T-helper 17 cell (primary cell): ENCODE results near the gene PCGF3. TPM values are rescaled to one million over a fixed set of nuclear protein-coding genes. Genes with fewer than 3 reads are reported as not detected.

Source experiments
- ATAC-seq: fragments of 150-1000 bp; cut with Tn5 transposase; 2 replicates; pipeline ENCODE4 v1.10.0; 2021; ENCODE audit warnings: mild to moderate bottlenecking, moderate library complexity
- DNase-seq, 3 donors: peaks; one replicate each; pipeline versions ENCODE4 v3.0.0 to v3.0.0-alpha.2; 2020 to 2021
- H3K9me3 ChIP-seq: one replicate; pipeline ENCODE4 v1.7.0; 2013; ENCODE audit warnings: low read length, mild to moderate bottlenecking; ENCODE audit not compliant: control insufficient read depth, poor library complexity, severe bottlenecking
- H3K27ac Mint-ChIP-seq: one replicate; pipeline ENCODE4 v1.8.0; 2022; ENCODE audit warnings: mild to moderate bottlenecking, moderate library complexity, mixed read lengths
- H3K27me3 Mint-ChIP-seq: one replicate; pipeline ENCODE4 v1.8.0; 2022; ENCODE audit warnings: mixed read lengths
- H3K36me3 Mint-ChIP-seq: one replicate; pipeline ENCODE4 v1.8.0; 2022; ENCODE audit warnings: low read depth, mixed read lengths
- H3K4me1 Mint-ChIP-seq: one replicate; pipeline ENCODE4 v1.8.0; 2022; ENCODE audit warnings: mild to moderate bottlenecking, mixed read lengths
- H3K4me3 Mint-ChIP-seq: one replicate; pipeline ENCODE4 v1.8.0; 2022; ENCODE audit warnings: mild to moderate bottlenecking, moderate library complexity, mixed read lengths
- total RNA-seq, 4 donors: library from RNA in 2 of 4; stranded (reverse) in 2 of 4; gene quantifications; one replicate each; pipeline ENCODE4 v1.2.3 and lab custom pipeline; 2022 to 2026

Gene PCGF3
- total RNA-seq, 2 donors from 2014 or later = 31.3 to 38.0 TPM

GRCh38 chr4:674172-675035 is 31.2 kb upstream of the PCGF3 start, which contains the start of the genes ATP5ME and MYL5:
Gene ATP5ME, minus strand, starts transcription at chr4:674276. Its CDS starts 29 bp downstream, at chr4:674247.
Gene MYL5, plus strand, starts transcription at chr4:674542. Its CDS starts 3,485 bp downstream, at chr4:678027.
- peak within 1 kb of the TSS; percentile 73 for H3K27ac Mint-ChIP-seq
- peak within 1 kb of the TSS; percentile 86 for H3K4me3 Mint-ChIP-seq
- H3K27me3 Mint-ChIP-seq = no peaks in the 10 kb centered on the region
- peaks cover 9% of the 10 kb centered on the region for H3K4me1 Mint-ChIP-seq
- H3K9me3 ChIP-seq = no peaks in the 10 kb centered on the region
- peak; percentile 96 to 97 (median 97) for DNase-seq
- no peaks in the 10 kb centered on the region for H3K36me3 Mint-ChIP-seq
- ATAC-seq = peak; percentile 92

- peak overlapping the region; percentile 86 for H3K4me3 Mint-ChIP-seq
- DNase-seq = no peak
- H3K4me1 Mint-ChIP-seq = peaks cover 12% of the 10 kb centered on the region
- no peaks in the 10 kb centered on the region for H3K36me3 Mint-ChIP-seq
- ATAC-seq = no peak
- H3K9me3 ChIP-seq = no peaks in the 10 kb centered on the region
- H3K27me3 Mint-ChIP-seq = no peaks in the 10 kb centered on the region
- peak overlapping the region; percentile 73 for H3K27ac Mint-ChIP-seq
These were observed 30.4 kb upstream of the PCGF3 start for GRCh38 chr4:675036-675882.

- H3K4me3 Mint-ChIP-seq = peak overlapping the region; percentile 21
- ATAC-seq (no peak), DNase-seq (no peak)
- H3K4me1 Mint-ChIP-seq = peaks cover 14% of the 10 kb centered on the region
- no peaks in the 10 kb centered on the region for H3K9me3 ChIP-seq
- no peaks in the 10 kb centered on the region for H3K27me3 Mint-ChIP-seq
- H3K27ac Mint-ChIP-seq = peak overlapping the region; percentile 6
- H3K36me3 Mint-ChIP-seq = no peaks in the 10 kb centered on the region
These were observed 29.4 kb upstream of the PCGF3 start for GRCh38 chr4:675980-676870.

- no peaks in the 10 kb centered on the region for H3K36me3 Mint-ChIP-seq
- no peak for DNase-seq
- no peaks in the 10 kb centered on the region for H3K9me3 ChIP-seq
- no peak overlapping the region for H3K4me3 Mint-ChIP-seq
- no peaks in the 10 kb centered on the region for H3K27me3 Mint-ChIP-seq
- H3K27ac Mint-ChIP-seq = no peak overlapping the region
- ATAC-seq = no peak
- peaks cover 14% of the 10 kb centered on the region for H3K4me1 Mint-ChIP-seq
These were observed 28.8 kb upstream of the PCGF3 start for GRCh38 chr4:676871-677235.

GRCh38 chr4:677431-678293 is 28.0 kb upstream of the PCGF3 start:
- no peak overlapping the region for H3K4me3 Mint-ChIP-seq
- ATAC-seq = peak; percentile 22

GRCh38 chr4:678331-679103 is 27.1 kb upstream of the PCGF3 start:
- peaks cover 12% of the 10 kb centered on the region for H3K4me1 Mint-ChIP-seq
- no peaks in the 10 kb centered on the region for H3K36me3 Mint-ChIP-seq
- H3K27ac Mint-ChIP-seq = no peak overlapping the region
- no peak for DNase-seq
- H3K4me3 Mint-ChIP-seq = no peak overlapping the region
- H3K9me3 ChIP-seq = no peaks in the 10 kb centered on the region
- H3K27me3 Mint-ChIP-seq = no peaks in the 10 kb centered on the region
- ATAC-seq = no peak

More at GRCh38 chr4:677431-678293, 28.0 kb upstream of the PCGF3 start:
- Mint-ChIP-seq H3K36me3 (no peaks in the 10 kb centered on the region), H3K27me3 (no peaks in the 10 kb centered on the region), H3K4me1 (peaks cover 14% of the 10 kb centered on the region), H3K27ac (no peak overlapping the region)
- no peaks in the 10 kb centered on the region for H3K9me3 ChIP-seq
- no peak for DNase-seq

GRCh38 chr4:679104-679481 is 26.5 kb upstream of the PCGF3 start:
- no peak overlapping the region for H3K4me3 Mint-ChIP-seq

GRCh38 chr4:679629-680028 is 26.0 kb upstream of the PCGF3 start:
- Mint-ChIP-seq H3K4me3 (peak overlapping the region; percentile 15), H3K27me3 (no peaks in the 10 kb centered on the region), H3K4me1 (peaks cover 10% of the 10 kb centered on the region), H3K27ac (no peak overlapping the region), H3K36me3 (no peaks in the 10 kb centered on the region)
- no peak for DNase-seq
- H3K9me3 ChIP-seq = no peaks in the 10 kb centered on the region
- ATAC-seq = no peak

More at GRCh38 chr4:679104-679481, 26.5 kb upstream of the PCGF3 start:
- H3K36me3 Mint-ChIP-seq = no peaks in the 10 kb centered on the region
- no peaks in the 10 kb centered on the region for H3K27me3 Mint-ChIP-seq
- DNase-seq (no peak), ATAC-seq (no peak)
- H3K27ac Mint-ChIP-seq = no peak overlapping the region
- H3K4me1 Mint-ChIP-seq = peaks cover 11% of the 10 kb centered on the region
- no peaks in the 10 kb centered on the region for H3K9me3 ChIP-seq

GRCh38 chr4:680091-680490 is 25.5 kb upstream of the PCGF3 start:
- peaks cover 10% of the 10 kb centered on the region for H3K4me1 Mint-ChIP-seq
- no peak for DNase-seq
- no peaks in the 10 kb centered on the region for H3K9me3 ChIP-seq
- no peaks in the 10 kb centered on the region for H3K36me3 Mint-ChIP-seq
- no peak for ATAC-seq
- H3K27ac Mint-ChIP-seq = no peak overlapping the region
- peaks cover 3% of the 10 kb centered on the region for H3K27me3 Mint-ChIP-seq
- peak overlapping the region; percentile 78 for H3K4me3 Mint-ChIP-seq

- Mint-ChIP-seq H3K4me1 (peaks cover 7% of the 10 kb centered on the region), H3K27ac (no peak overlapping the region), H3K36me3 (no peaks in the 10 kb centered on the region), H3K4me3 (peak overlapping the region; percentile 78), H3K27me3 (peaks cover 7% of the 10 kb centered on the region)
- peak; percentile 21 for ATAC-seq
- DNase-seq = no peak
- no peaks in the 10 kb centered on the region for H3K9me3 ChIP-seq
These were observed 25.1 kb upstream of the PCGF3 start for GRCh38 chr4:680551-680927.

GRCh38 chr4:680928-681645 is 24.5 kb upstream of the PCGF3 start:
- Mint-ChIP-seq H3K36me3 (no peaks in the 10 kb centered on the region), H3K4me3 (peak overlapping the region; percentile 78), H3K27me3 (peaks cover 7% of the 10 kb centered on the region), H3K4me1 (peaks cover 7% of the 10 kb centered on the region), H3K27ac (no peak overlapping the region)
- peak; percentile 45 for ATAC-seq
- no peaks in the 10 kb centered on the region for H3K9me3 ChIP-seq
- peak in 2 of 3 donors; percentile 47 to 52 for DNase-seq
